PC-9 (cell line): ENCODE measurements around the gene DHODH. TPM values are rescaled to one million over a fixed set of nuclear protein-coding genes. Genes with fewer than 3 reads are reported as not detected.
"Not testable (repeated sequence)": the region's sequence is repeated elsewhere in the genome, so short reads cannot be mapped to it uniquely, and the experiment has no call there.

Source experiments
- BruUV-seq: library from RNA; stranded (reverse); fragments of 400-500 nt; replicated peaks from 2 replicates; lab custom pipeline; 2021; lab: Mats Ljungman, UMichigan
- CTCF ChIA-PET: fragments of 300-600 bp; sonication (Branson Sonifier 250); formaldehyde crosslinking; loops from one replicate; lab custom pipeline; 2022; ENCODE audit warnings: antibody characterized with exemption; lab: Charles Lee
- POLR2A ChIA-PET: fragments of 300-600 bp; sonication (Branson Sonifier 250); formaldehyde crosslinking; loops from one replicate; lab custom pipeline; 2022; ENCODE audit warnings: antibody characterized with exemption; ENCODE audit not compliant: unreplicated experiment; lab: Charles Lee
- DNase-seq, 2 experiments: peaks; one replicate each; pipeline versions ENCODE4 v3.0.0 to v3.0.0-alpha.2; 2015 to 2022; ENCODE audit warnings: mixed read lengths in 1 of 2
- H2AFZ ChIP-seq: fragments of 200-600 bp; sonication (generic); 2 replicates; pipeline ENCODE4 v1.8.1; 2017; ENCODE audit warnings: antibody characterized with exemption
- H3F3A ChIP-seq: fragments of 200-600 bp; sonication (generic); 2 replicates; pipeline ENCODE4 v1.8.1; 2017; ENCODE audit warnings: antibody characterized with exemption, mild to moderate bottlenecking, low read depth; ENCODE audit not compliant: insufficient read depth
- H3K27ac ChIP-seq: fragments of 200-600 bp; sonication (generic); 2 replicates; pipeline ENCODE4 v1.6.1; 2016; ENCODE audit warnings: mixed run types
- H3K27me3 ChIP-seq: fragments of 200-600 bp; sonication (generic); 2 replicates; pipeline ENCODE4 v1.6.1; 2016; ENCODE audit warnings: low read depth, mixed run types; ENCODE audit not compliant: insufficient read depth
- H3K36me3 ChIP-seq: fragments of 200-600 bp; sonication (generic); 2 replicates; pipeline ENCODE4 v1.6.1; 2016; ENCODE audit warnings: low read depth, mixed run types
- H3K4me1 ChIP-seq: fragments of 200-600 bp; sonication (generic); replicated peaks from 2 replicates; pipeline ENCODE4 v1.6.1; 2016; ENCODE audit warnings: mixed run types; ENCODE audit not compliant: insufficient read depth
- H3K4me2 ChIP-seq: fragments of 200-600 bp; sonication (generic); 2 replicates; pipeline ENCODE4 v1.6.1; 2017; ENCODE audit warnings: mixed run types
- H3K4me3 ChIP-seq: fragments of 200-600 bp; sonication (generic); 2 replicates; pipeline ENCODE4 v1.6.1; 2016; ENCODE audit warnings: mixed run types
- H3K79me2 ChIP-seq: fragments of 200-600 bp; sonication (generic); 2 replicates; pipeline ENCODE4 v1.6.1; 2017; ENCODE audit warnings: low read depth, mixed run types
- H3K9me2 ChIP-seq: fragments of 200-600 bp; sonication (generic); 2 replicates; pipeline ENCODE4 v1.8.1; 2017; ENCODE audit warnings: mild to moderate bottlenecking; ENCODE audit not compliant: insufficient read depth
- H3K9me3 ChIP-seq: fragments of 200-600 bp; sonication (generic); 2 replicates; pipeline ENCODE4 v1.8.1; 2016; ENCODE audit warnings: low read depth; ENCODE audit not compliant: insufficient read depth
- H4K20me1 ChIP-seq: fragments of 200-600 bp; sonication (generic); 2 replicates; pipeline ENCODE4 v1.8.1; 2017; ENCODE audit not compliant: insufficient read depth
- EZH2 ChIP-seq: fragments of 200-600 bp; sonication (generic); IDR thresholded peaks from 2 replicates; pipeline ENCODE4 v1.8.0; 2017; ENCODE audit warnings: antibody characterized with exemption, low read depth
- intact Hi-C: fragments of 100-400 bp; cut with micrococcal nuclease; formaldehyde crosslinking; loops from one replicate; pipeline ENCODE4 v1.10.0; 2022; ENCODE audit not compliant: unreplicated experiment
- total RNA-seq: library from RNA; stranded (reverse); gene quantifications from 2 replicates; pipeline ENCODE4 v1.2.3, GENCODE V29; 2021
- TF ChIP-seq, protein P1 (sequence below): fragments of 200-600 bp; sonication (generic); conservative IDR thresholded peaks from 2 replicates; pipeline ENCODE4 v1.6.1; 2017; ENCODE audit warnings: mixed run types, antibody characterized with exemption, mild to moderate bottlenecking, moderate library complexity

Gene DHODH
- total RNA-seq, 1 experiment from 2014 or later = 10.6 TPM

DNA sequence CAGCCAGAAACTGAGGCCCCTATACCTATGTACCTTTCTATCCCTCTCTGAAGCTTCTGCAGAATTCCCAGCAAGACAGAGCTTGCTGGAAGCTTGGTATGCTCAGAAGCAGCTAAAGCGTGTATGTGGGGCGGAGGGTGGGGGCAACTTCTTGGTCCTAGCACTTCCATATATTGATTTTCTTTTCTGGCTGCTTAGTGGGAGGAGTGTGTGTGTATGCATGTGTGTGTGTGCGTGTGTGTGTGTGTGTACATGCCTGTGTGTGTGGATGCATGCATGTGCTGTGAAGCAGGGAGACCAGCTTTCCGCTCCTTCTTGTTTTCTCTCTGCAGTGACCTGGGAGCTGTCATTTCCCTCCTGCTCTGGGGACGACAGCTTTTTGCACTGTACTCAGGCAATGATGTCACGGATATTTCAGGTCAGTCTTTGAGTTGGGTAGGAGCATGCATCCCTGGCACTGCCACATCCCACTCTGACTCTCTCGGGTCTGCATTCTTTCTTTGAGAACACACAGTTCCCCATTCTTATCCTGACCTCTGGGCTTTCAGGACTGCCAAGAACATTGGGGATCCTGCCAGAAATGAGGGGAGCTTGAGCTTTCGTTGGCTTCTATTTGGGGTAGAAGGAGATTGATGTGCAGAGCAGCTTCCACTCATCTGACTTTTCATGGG lies 65.2 kb downstream of the DHODH start:
- CTCF ChIA-PET = interaction anchor here (0.6 kb wide), 1 partner anchor 463 kb away, joined by 9 read pairs; no protein-coding TSS in a partner anchor
- no TSS peak for BruUV-seq
- H2AFZ ChIP-seq = no peak overlapping the region
- H3K4me3 ChIP-seq = no peak overlapping the region
- no peaks in the 10 kb centered on the region for H4K20me1 ChIP-seq
- intact Hi-C loops = no loop called here
- POLR2A ChIA-PET = no interaction called here
- H3K27me3 ChIP-seq = no peaks in the 10 kb centered on the region
- no peak overlapping the region for H3K4me2 ChIP-seq
- TF ChIP-seq, protein P1, sequence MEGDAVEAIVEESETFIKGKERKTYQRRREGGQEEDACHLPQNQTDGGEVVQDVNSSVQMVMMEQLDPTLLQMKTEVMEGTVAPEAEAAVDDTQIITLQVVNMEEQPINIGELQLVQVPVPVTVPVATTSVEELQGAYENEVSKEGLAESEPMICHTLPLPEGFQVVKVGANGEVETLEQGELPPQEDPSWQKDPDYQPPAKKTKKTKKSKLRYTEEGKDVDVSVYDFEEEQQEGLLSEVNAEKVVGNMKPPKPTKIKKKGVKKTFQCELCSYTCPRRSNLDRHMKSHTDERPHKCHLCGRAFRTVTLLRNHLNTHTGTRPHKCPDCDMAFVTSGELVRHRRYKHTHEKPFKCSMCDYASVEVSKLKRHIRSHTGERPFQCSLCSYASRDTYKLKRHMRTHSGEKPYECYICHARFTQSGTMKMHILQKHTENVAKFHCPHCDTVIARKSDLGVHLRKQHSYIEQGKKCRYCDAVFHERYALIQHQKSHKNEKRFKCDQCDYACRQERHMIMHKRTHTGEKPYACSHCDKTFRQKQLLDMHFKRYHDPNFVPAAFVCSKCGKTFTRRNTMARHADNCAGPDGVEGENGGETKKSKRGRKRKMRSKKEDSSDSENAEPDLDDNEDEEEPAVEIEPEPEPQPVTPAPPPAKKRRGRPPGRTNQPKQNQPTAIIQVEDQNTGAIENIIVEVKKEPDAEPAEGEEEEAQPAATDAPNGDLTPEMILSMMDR = no peak
- no peak for TF ChIP-seq EZH2
- H3K79me2 ChIP-seq = no peaks in the 10 kb centered on the region
- no peaks in the 10 kb centered on the region for H3K9me2 ChIP-seq
- H3K36me3 ChIP-seq = no peaks in the 10 kb centered on the region
- H3F3A ChIP-seq = no peaks in the 10 kb centered on the region
- no peaks in the 10 kb centered on the region for H3K9me3 ChIP-seq
- H3K27ac ChIP-seq = no peak overlapping the region
- no peaks in the 10 kb centered on the region for H3K4me1 ChIP-seq
- DNase-seq = no peak

DNA sequence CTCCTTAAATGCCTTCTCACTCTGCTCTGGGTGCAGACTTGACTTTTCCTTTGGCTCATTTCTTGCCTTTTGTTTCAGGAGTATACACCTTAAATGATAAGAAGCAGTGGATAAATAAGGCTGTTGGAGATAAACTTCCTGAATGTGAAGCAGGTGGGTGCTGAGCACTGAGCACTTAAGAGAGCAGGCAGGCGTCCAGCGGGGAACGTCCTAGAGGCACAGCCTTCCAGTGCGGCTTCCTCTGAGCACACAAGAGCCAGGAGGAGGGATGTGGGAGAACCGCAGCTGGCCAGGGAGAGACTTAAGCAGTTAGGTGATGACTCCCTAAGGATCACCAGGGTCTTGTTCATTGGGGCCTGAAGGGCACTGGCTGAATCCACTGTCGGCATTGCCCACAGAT lies 66.5 kb downstream of the DHODH start:
- POLR2A ChIA-PET, H3K4me2 ChIP-seq, BruUV-seq, DNase-seq, CTCF ChIA-PET, intact Hi-C loops, H3K79me2 ChIP-seq, H3K4me1 ChIP-seq, H3K4me3 ChIP-seq, H3K27ac ChIP-seq, H3F3A ChIP-seq, H3K9me2 ChIP-seq, H2AFZ ChIP-seq, H3K36me3 ChIP-seq, H3K9me3 ChIP-seq, H4K20me1 ChIP-seq, H3K27me3 ChIP-seq: not testable (repeated sequence)

Other genes with a start within 250 kb of the DHODH start
- gene AP1G1, start 199.9 kb upstream of the DHODH start, total RNA-seq = 60.1 and 72.5 TPM in 2 replicates
- gene ATXN1L, start 162.8 kb upstream of the DHODH start, total RNA-seq = 18.2 and 25.3 TPM in 2 replicates
- gene ZNF821, start 124.6 kb upstream of the DHODH start, total RNA-seq = 5.9 TPM in 2 replicates
- 177 and 204 TPM in 2 replicates for gene IST1, start 113.2 kb upstream of the DHODH start, total RNA-seq
- gene PKD1L3, start 8.3 kb upstream of the DHODH start, total RNA-seq = not detected in 2 replicates
- not detected in 2 replicates for gene HP, start 45.8 kb downstream of the DHODH start, total RNA-seq
- not detected in 2 replicates for gene HPR, start 54.5 kb downstream of the DHODH start, total RNA-seq
- 11.9 and 12.2 TPM in 2 replicates for gene TXNL4B, start 84.9 kb downstream of the DHODH start, total RNA-seq
- 58.9 and 71.1 TPM in 2 replicates for gene DHX38, start 85.1 kb downstream of the DHODH start, total RNA-seq
- 0.55 TPM in 1 of 2 replicates, not detected in the other for gene PMFBP1, start 163.4 kb downstream of the DHODH start, total RNA-seq